ENCODE measurements around the gene ATP5ME. TPM values are rescaled to one million over a fixed set of nuclear protein-coding genes. Genes with fewer than 3 reads are reported as not detected.
"Not testable (repeated sequence)": the region's sequence is repeated elsewhere in the genome, so short reads cannot be mapped to it uniquely, and the experiment has no call there.

Gene ATP5ME
- total RNA-seq, 2 experiments from 2014 or later, result 245 to 254 TPM

- DNase-seq, result no peak
- ChIA-PET CTCF (no interaction called here), POLR2A (no interaction called here)
- Mint-ChIP-seq H3K4me1 (ENCODE audit: low read depth) (peaks cover 16% of the 10 kb centered on the region), H3K9me3 (no peaks in the 10 kb centered on the region), H3K4me3 (no peak overlapping the region), H3K36me3 (no peaks in the 10 kb centered on the region), H3K27ac (no peak overlapping the region), H3K27me3 (no peaks in the 10 kb centered on the region)
- intact Hi-C loops (cut with micrococcal nuclease), result no loop called here
These were observed 28.6 kb upstream of the ATP5ME start for GRCh38 chr4:702618-703048.

- ChIA-PET CTCF (interaction anchor here (0.9 to 1.9 kb wide), 2 partner anchors 16 to 17 kb away, joined by 3 to 7 read pairs; no protein-coding TSS in a partner anchor), POLR2A (interaction anchor here (1.2 kb wide), 1 partner anchor 10 kb away, joined by 3 read pairs; no protein-coding TSS in a partner anchor)
- Mint-ChIP-seq H3K27ac (no peak overlapping the region), H3K9me3 (no peaks in the 10 kb centered on the region), H3K4me3 (no peak overlapping the region), H3K36me3 (no peaks in the 10 kb centered on the region), H3K4me1 (ENCODE audit: low read depth) (peaks cover 16% of the 10 kb centered on the region), H3K27me3 (no peaks in the 10 kb centered on the region)
- intact Hi-C loops (cut with micrococcal nuclease), result no loop called here
- DNase-seq, result no peak
These were observed 26.6 kb upstream of the ATP5ME start for GRCh38 chr4:700587-701264.

GRCh38 chr4:699816-700580, 25.9 kb upstream of the ATP5ME start:
- intact Hi-C loops (cut with micrococcal nuclease), result no loop called here
- Mint-ChIP-seq H3K9me3 (no peaks in the 10 kb centered on the region), H3K27me3 (no peaks in the 10 kb centered on the region), H3K36me3 (no peaks in the 10 kb centered on the region), H3K4me1 (ENCODE audit: low read depth) (peaks cover 14% of the 10 kb centered on the region), H3K4me3 (no peak overlapping the region), H3K27ac (peak overlapping the region; percentile 68)
- DNase-seq, result no peak
- CTCF ChIA-PET, result interaction anchor here (1.9 kb wide), 1 partner anchor 16 kb away, joined by 7 read pairs; no protein-coding TSS in a partner anchor
- POLR2A ChIA-PET, result interaction anchor here (0.6 to 1.2 kb wide), 2 partner anchors 11 to 583 kb away, joined by 3 read pairs; no protein-coding TSS in a partner anchor

- H3K27me3 Mint-ChIP-seq; intact Hi-C loops (cut with micrococcal nuclease); CTCF ChIA-PET; H3K27ac Mint-ChIP-seq; H3K36me3 Mint-ChIP-seq; H3K4me3 Mint-ChIP-seq; POLR2A ChIA-PET; DNase-seq; H3K4me1 Mint-ChIP-seq (ENCODE audit: low read depth); H3K9me3 Mint-ChIP-seq: not testable (repeated sequence)
These were observed 20.4 kb upstream of the ATP5ME start for GRCh38 chr4:694341-694940.

GRCh38 chr4:692771-693554, 18.9 kb upstream of the ATP5ME start:
- ChIA-PET CTCF (interaction anchor here (1.8 kb wide), 1 partner anchor 49 kb away, joined by 6 read pairs; no protein-coding TSS in a partner anchor), POLR2A (no interaction called here)
- intact Hi-C loops (cut with micrococcal nuclease), result no loop called here
- Mint-ChIP-seq H3K4me3 (no peak overlapping the region), H3K9me3 (no peaks in the 10 kb centered on the region), H3K27me3 (peaks cover 6% of the 10 kb centered on the region), H3K36me3 (no peaks in the 10 kb centered on the region), H3K27ac (no peak overlapping the region), H3K4me1 (ENCODE audit: low read depth) (peaks cover under 1% of the 10 kb centered on the region)
- no peak for DNase-seq

- intact Hi-C loops (cut with micrococcal nuclease), result no loop called here
- no peaks in the 10 kb centered on the region for H3K36me3 Mint-ChIP-seq
- CTCF ChIA-PET, result no interaction called here
- H3K4me3 Mint-ChIP-seq, result no peak overlapping the region
- no peak overlapping the region for H3K27ac Mint-ChIP-seq
- peaks cover 15% of the 10 kb centered on the region for H3K27me3 Mint-ChIP-seq
- DNase-seq, result no peak
- H3K9me3 Mint-ChIP-seq, result no peaks in the 10 kb centered on the region
- POLR2A ChIA-PET, result no interaction called here
- peaks cover 5% of the 10 kb centered on the region for H3K4me1 Mint-ChIP-seq (ENCODE audit: low read depth)
These were observed 15.6 kb upstream of the ATP5ME start for GRCh38 chr4:689723-690122.

GRCh38 chr4:688854-689681, 15.0 kb upstream of the ATP5ME start, which contains the start of gene SLC49A3:
TSS of gene SLC49A3 (minus strand) at chr4:689151. CDS start at chr4:689127, 24 bp downstream.
- POLR2A ChIA-PET, result no interaction called here
- peaks cover 5% of the 10 kb centered on the region for H3K4me1 Mint-ChIP-seq (ENCODE audit: low read depth)
- H3K36me3 Mint-ChIP-seq, result no peaks in the 10 kb centered on the region
- no peak for DNase-seq
- H3K9me3 Mint-ChIP-seq, result no peaks in the 10 kb centered on the region
- intact Hi-C loops (cut with micrococcal nuclease), result no loop called here
- CTCF ChIA-PET, result no interaction called here
- H3K27ac Mint-ChIP-seq, result no peak within 1 kb of the TSS
- H3K4me3 Mint-ChIP-seq, result no peak within 1 kb of the TSS
- peaks cover 15% of the 10 kb centered on the region for H3K27me3 Mint-ChIP-seq

- H3K4me1 Mint-ChIP-seq (ENCODE audit: low read depth), result peaks cover 5% of the 10 kb centered on the region
- no peak for DNase-seq
- H3K27me3 Mint-ChIP-seq, result peaks cover 15% of the 10 kb centered on the region
- H3K4me3 Mint-ChIP-seq, result no peak overlapping the region
- H3K36me3 Mint-ChIP-seq, result no peaks in the 10 kb centered on the region
- intact Hi-C loops (cut with micrococcal nuclease), result no loop called here
- CTCF ChIA-PET, result no interaction called here
- no peaks in the 10 kb centered on the region for H3K9me3 Mint-ChIP-seq
- no peak overlapping the region for H3K27ac Mint-ChIP-seq
- POLR2A ChIA-PET, result no interaction called here
These were observed 14.1 kb upstream of the ATP5ME start for GRCh38 chr4:687971-688853.

GRCh38 chr4:687048-687970, 13.2 kb upstream of the ATP5ME start:
- peaks cover 15% of the 10 kb centered on the region for H3K27me3 Mint-ChIP-seq
- intact Hi-C loops (cut with micrococcal nuclease), result no loop called here
- no peak overlapping the region for H3K4me3 Mint-ChIP-seq
- H3K4me1 Mint-ChIP-seq (ENCODE audit: low read depth), result peaks cover 5% of the 10 kb centered on the region
- no peaks in the 10 kb centered on the region for H3K36me3 Mint-ChIP-seq
- ChIA-PET POLR2A (no interaction called here), CTCF (no interaction called here)
- H3K9me3 Mint-ChIP-seq, result no peaks in the 10 kb centered on the region
- H3K27ac Mint-ChIP-seq, result no peak overlapping the region
- no peak for DNase-seq

GRCh38 chr4:686413-687040, 12.5 kb upstream of the ATP5ME start:
- Mint-ChIP-seq H3K27me3 (peaks cover 12% of the 10 kb centered on the region), H3K4me1 (ENCODE audit: low read depth) (peaks cover 5% of the 10 kb centered on the region), H3K4me3 (no peak overlapping the region), H3K9me3 (no peaks in the 10 kb centered on the region), H3K36me3 (no peaks in the 10 kb centered on the region), H3K27ac (no peak overlapping the region)
- POLR2A ChIA-PET, result no interaction called here
- intact Hi-C loops (cut with micrococcal nuclease), result no loop called here
- CTCF ChIA-PET, result no interaction called here
- no peak for DNase-seq
